ENCODE results near the gene HARS1.
"Not testable (repeated sequence)": the region's sequence is repeated elsewhere in the genome, so short reads cannot be mapped to it uniquely, and the experiment has no call there.

HARS1 gene

DNA sequence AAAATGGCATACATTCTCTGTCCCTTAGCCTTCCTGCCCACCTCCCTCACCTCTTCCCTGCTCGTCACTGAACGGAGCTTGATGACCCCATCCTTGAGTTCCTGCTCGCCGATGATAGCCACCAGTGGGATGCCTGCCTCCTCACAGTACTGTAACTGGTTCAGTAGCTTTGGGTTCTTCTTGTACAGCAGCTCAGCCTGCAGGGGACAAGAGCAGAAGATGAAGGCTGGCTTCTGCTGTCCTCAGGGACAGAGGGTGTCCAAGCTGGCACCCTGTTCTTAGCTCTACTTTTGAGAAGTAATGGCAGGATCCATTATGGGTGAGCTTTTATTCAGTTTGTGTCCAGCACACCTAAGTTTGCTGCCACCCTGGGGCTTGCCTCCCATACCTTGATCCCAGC lies 16.5 kb downstream of the HARS1 start:
- no peak for DNase-seq

DNA sequence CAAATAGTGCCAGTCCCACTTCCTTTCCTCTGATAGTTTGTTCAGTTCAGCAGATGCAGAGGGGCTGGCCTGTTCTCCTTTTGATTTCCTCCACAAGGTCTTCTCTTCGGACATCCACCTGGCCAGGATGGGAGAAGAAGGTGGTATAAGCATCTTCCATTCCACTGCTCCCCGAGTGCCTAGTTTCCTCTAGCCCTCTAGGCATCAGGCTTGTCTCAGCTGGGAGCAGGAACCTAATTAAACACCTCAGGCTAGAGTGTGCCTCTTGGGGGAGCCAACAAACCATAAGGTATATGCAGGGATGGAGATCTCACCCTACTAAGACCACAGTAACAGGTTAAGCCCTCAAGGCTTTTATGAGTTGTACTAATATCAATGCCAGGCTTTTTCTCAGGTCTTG lies 17.0 kb downstream of the HARS1 start:
- no peak for DNase-seq

DNA sequence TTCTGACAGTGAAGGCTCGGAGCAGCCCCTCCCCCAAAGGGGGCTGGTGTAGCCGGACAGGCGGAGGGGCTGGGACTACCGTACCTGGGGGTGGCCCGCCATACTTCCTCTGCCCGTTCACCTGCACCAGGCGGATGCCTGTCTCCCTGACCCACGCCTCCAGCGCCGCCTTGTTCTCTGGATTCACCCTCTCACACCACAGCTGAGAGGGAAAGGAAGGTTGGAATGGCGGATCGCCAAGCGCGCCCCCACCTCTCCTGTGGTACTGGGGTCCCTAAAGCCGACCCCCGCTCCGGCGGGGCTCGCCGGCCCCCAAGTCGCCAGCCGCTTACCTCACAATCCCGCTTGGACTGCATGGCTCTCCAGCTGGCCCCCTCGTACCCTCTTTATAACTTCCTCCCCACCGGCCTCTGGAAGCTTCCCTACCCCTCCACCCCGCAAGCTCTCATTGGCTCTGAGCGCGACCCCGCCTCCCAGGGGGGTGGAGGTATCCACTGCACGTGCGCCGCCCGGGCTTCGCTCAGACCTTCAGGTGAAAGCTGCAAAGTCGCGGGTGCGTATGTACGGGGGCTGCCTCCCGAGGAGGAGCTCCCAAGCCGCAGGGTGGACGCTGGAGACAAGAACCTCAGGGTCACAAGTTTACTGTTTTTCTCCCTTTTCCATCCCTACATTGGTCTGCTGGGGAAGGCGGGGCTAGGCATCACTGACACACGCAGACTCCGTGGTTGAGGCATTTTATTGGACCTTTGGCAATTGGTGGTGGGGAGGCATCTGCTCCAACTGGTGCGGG lies 17.8 kb downstream of the HARS1 start, which contains the start of gene DND1:
DND1 (minus strand) TSS at position 390 of the 790 bp plus-strand sequence; CDS start at position 356, 34 bp downstream.
- no peak for DNase-seq

DNA sequence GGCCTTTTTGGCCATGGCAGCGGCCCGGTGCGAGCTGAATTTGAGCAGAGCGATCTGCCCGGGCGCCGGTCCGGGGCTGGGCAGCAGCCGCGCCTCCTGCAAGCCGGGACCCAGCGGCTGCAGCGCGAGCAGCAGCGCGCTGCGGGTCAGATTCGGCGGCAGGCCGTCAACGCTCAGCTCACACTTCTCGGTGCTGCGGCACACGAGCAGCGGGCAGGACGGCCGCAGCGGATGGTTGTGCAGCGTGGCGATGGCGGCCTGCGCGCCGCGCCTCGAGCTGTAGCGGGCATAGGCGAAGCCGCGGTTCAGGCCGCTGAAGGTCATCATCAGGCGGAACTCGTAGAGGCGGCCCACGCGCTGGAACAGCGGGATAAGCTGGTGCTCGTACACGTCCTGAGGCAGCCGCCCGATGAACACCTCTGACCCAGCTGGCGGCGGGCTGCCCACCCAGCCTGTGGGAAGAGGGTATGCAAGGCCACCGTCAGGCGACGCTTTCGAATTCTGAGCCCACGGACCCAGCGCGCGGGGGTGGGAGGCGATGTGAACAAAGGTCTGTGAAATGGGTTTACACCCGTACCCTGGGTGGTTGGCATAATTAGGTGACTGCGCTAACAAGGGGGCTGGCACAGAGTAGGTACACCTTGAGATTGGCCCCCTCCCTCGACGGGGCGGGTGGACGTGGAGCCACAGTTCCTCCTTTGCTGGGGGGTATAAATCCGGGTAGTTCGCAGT lies 18.5 kb downstream of the HARS1 start:
- no peak for DNase-seq

DNA sequence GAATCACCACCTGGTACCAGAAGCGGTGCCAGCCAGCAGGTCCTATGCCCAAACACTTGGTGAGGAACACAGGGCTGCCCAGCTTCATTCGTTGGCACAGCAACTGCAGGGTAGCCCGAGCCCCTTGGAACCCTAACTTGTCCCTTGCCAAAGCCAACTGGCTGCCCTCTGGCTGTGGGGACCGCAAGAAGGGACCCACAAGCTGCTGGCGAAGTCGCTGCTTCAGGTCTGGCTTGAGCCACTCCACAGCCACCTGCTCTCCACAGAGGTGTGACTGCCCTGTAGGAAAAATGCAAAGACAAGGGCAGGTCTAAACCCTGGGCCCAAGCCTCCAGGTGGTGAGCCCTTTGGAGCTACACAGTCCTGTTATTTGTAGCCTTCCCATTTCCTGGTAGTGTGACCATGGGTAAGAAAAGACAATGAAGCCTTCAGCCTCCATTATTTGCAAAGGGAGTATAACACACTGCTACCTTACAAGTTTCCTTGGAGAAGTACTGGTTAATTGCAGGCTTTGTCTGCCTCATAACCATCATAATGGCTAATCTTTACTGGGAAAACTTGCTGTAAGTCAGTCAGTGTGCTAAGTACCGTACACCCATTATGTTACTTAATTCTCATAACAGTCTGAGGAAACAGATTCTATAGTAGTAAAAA lies 19.6 kb downstream of the HARS1 start:
- no peak for DNase-seq

DNA sequence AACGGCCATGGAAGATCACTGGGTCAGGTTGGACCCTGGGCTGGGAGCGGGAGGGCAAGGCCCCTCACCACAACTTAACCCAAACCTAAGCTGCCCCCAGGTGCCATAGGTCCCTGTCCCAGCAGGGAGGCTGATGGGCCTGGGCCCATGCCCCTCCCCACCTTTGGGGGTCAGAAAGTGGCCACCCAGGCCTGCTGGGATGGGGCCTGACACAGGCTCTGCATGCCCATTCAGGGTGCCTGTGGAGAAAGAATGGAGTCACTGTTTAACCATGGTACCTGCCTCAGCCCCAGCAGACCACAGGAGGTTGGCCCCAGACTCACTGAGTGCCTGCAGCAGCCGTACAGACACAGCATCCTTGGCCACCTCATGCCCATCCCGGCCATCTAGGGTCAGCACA lies 20.1 kb downstream of the HARS1 start:
- DNase-seq: not testable (repeated sequence)

DNA sequence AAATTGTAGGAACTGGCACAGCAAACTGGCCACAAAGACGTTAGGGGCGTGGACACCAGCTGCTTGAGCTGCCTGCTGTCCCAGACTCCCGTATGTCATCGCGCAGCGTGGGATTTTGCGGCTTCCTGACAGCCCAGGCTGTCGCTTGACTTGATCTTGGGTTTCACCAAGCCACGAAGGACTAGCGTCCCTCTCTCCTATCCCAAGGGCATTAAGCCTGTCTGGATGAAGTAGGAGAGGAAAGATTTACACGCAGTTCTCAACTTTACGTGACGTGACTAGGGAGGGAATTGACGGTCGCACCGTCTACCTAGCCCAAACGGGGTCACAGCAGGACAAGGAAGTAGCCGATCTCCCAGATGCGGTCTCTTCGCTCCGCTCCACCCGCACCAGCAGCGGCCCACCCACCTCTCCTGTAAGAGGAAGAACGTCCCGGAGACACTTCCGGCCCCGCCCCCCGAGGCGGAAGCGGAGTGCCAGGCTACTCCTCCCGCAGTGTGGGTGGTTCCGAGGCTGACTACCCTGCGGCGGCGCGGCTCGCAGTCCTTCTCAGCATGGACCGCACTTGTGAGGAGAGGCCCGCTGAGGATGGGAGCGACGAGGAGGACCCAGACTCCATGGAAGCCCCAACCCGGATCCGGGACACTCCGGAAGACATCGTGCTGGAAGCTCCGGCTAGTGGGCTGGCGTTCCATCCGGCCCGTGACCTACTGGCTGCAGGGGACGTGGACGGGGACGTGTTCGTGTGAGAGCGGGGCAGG lies 26.6 kb downstream of the HARS1 start, which contains the start of gene WDR55:
WDR55 (plus strand) TSS at position 546 of the 761 bp plus-strand sequence; CDS start at position 555, 9 bp downstream.
- DNase-seq: peak; percentile 76 to 91

DNA sequence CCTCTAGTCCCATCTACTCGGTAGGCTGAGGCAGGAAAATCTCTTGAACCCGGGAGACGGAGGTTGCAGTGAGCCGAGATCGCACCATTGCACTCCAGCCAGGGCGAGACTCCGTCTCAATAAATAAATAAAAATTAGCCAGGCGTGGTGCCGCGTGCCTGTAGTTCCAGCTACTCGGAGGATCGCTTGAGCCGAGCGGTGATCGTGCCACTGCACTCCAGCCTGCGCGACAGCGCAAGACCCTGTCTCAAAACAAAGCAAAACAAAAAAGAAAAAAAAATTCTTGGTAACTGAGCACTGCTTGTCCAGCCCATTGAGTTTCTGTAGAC lies 27.2 kb downstream of the HARS1 start:
- DNase-seq: no peak

DNA sequence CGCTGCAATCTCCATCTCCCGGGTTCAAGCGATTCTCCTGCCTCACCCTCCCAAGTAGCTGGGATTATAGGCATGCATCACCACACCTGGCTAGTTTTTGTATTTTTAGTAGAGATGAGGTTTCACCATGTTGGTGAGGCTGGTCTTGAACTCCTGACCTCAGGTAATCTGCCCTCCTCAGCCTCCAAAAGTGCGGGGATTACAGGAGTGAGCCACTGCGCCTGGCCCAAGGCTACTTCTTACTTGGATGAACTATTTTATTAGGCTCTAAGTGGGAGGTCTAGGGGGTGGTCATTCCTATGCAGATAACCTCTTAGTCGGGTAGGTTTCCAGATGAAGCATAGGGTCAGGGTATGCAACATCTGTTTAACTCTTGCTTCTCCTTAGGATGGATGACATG lies 30.8 kb downstream of the HARS1 start:
- not testable (repeated sequence) for DNase-seq

DNA sequence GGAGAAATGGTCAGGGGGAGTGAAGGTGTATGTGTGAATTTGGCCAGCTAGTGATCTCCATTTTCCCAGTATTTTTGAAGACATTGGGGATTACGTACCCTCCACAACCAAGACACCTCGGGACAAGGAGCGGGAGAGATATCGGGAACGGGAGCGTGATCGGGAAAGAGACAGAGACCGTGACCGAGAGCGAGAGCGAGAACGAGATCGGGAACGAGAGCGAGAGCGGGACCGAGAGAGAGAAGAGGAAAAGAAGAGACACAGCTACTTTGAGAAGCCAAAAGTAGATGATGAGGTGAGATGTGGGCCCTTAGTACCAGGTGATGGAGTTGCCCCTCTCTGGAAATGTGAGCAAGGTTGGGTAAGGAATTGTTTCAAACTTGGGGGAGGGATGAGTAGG lies 32.3 kb downstream of the HARS1 start:
- no peak for DNase-seq

DNA sequence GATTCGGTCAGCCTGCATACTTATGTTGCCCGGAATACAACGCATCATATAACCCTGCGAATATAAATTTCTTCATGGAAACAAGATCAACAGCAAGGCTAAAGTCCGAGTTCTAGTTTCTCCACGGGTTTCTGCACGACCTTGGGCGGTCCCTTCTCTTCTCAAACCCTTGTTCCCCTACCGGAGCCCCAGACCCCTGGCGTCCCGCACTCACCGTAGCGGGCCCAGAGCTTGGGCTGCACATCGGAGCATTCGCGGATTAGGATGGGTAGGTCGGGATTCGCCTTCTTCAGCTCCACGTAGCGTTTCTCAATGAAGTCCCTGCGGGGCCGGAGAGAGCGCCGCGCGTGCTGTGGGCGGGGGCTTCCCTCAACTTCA lies 44.1 kb downstream of the HARS1 start:
- DNase-seq: no peak

DNA sequence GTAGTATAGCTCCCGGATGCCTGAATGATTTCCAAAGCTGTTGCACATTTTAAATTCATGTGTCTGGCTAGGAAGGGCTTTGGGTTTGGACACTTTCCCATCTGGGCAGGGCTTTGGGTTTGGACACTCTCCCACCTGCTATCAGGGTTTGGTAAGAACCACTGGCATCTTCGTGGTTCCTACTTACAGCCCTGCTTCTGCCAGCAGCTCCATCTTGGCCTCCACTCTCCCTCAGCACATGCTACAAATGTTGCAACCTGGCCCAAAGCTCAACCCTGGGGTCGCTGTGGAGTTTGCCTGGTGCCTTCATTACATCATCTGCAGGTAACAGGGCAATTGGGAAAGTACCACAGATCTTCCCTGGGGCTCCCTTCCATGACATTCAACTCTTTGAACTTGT lies 48.5 kb downstream of the HARS1 start:
- no peak for DNase-seq

DNA sequence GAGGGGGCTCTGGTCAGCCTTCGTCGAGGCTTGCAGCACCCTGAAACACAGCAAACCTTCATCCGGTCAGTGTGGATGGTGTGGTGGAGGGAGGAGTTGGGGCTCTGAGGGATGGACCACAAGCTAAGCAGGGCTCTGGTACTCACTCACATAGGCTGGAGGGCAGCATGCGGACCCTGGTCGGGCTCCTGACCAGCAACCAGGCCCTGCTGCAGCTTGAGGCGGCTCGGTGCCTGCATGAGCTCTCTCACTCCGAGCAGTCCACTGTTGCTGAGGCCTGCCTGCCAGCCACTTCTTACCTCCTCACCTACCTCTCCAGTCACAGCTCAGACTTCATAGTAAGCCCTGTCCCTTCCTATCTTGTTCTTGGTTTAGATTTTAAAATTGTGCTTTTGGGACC lies 49.5 kb downstream of the HARS1 start:
- no peak for DNase-seq

DNA sequence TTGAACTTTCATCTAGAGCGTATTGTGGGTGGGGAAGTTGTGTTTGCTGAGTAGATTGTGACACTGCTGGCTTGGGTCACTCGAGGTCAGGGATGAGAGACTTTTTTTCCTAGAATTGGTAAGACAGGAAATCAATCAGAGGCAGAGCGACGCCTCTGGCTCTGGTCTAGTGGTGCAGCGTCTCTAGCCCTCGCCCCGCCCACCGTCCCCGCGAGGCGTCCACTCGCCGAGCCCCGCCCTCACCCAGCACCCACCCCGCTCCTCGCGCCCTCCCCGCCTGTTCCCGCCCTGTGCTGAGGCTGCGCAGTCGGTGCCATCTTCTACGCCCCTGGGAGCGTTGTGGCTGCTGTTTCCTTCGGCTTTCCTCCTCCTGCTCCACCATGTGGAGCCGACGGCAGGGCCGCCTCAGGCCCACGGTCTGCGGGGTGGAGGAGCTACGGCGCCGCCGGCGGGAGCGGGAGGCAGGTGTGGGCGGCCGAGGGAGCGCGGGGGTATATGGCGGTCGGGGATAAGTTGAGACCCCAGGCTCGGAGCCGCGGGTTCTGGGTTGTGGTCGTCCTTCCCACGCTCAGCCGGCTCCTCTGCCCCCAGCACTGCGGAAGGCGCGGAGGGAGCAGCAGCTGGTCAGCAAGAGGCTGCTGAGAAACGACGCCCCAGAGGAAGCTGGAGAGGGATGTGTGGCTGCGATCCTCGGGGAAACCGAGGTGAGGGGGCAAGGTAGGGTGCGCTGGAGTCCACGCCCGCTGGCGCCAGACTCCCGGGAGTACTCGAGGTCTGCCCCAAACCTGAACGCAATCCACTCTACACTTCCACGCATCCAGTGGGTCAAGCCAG lies 51.8 kb downstream of the HARS1 start, which contains the start of gene TMCO6:
TMCO6 (plus strand) TSS at position 304 of the 834 bp plus-strand sequence; CDS start at position 381, 77 bp downstream.
- DNase-seq: peak; percentile 78 to 94

DNA sequence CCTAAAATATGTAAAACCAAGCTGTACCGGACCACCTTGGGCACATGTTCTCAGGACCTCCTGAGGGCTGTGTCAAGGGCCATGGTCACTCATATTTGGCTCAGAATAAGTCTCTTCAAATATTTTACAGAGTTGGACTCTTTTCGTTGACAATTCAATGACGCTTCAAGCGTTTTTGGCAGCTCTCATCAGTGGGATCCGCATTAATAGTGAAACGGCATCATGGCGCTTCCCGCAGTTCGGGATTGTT lies 52.3 kb downstream of the HARS1 start:
- not testable (repeated sequence) for DNase-seq

DNA sequence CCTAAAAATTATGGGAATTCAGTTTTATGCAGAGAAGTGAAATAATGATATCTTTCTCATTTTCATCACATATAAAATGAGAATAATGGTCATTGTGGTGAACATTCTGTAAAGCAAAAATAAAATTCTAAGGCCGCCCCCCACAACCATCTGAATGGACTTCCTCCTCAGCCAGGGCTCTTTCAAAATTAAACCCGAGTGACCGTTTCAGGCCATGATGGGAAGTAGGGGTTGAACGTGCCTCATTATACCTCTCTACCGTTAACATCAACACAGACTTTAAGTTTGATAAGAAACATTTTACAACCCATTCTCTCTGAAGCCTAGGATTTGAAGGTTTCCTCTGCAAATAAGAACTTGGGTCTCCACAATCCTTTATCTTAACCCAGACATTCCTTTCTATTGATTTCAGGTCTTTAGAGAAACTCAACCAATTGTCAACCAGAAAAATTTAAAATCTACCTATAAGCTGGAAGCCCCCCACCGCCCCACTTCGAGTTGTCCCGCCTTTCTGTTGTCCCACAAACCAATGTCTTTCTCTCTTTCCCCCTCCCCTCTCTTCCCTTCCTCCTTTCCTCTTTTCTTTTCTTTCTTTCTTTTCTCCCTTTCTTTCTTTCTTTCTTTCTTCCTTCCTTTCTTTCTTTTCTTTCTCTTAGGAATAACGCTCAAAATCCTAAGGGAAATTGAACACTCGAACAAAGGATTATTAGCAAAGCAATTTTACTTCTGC lies 53.6 kb downstream of the HARS1 start:
- no peak for DNase-seq

DNA sequence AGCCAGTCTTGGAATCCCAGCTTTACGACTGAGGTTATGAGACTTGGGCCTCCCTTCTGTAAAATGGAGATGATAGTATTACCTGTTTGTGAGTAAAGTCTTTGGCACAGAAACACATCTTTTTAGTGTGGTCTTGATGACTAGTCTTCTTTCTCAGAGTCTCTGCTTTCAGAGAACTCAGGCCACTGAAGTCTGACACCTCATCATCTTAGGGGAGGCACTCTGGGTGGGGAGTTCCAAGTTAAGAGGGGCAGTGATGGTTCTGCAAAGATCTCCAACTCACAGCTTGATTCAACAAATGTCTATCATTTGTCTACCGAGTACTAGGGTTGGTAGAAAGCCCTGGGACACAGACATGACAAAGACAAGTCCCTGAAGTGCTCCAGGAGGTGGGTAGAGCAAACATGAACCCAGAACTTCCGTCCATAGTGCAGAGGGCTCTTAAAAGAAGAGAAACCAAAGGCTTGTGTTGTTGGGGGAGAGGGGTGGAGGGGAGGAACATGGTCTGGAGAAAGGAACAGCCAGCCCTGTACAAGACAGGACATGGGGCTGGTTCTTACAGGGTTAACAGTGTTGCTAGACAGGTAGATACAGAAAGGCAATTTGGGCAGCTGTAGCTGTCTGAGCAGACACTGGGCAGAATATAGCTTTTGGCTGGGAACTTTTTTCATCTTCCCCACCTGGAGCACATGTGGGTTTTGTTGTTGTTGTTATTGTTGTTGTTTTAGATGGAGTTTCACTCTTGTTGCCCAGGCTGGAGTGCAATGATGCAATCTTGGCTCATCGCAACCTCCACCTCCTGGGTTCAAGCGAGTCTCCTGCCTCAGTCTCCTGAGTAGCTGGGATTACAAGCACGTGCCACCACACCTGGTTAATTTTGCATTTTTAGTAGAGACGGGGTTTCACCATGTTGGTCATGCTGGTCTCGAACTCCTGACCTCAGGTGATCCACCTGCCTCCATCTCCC lies 55.6 kb downstream of the HARS1 start:
- DNase-seq: no peak

DNA sequence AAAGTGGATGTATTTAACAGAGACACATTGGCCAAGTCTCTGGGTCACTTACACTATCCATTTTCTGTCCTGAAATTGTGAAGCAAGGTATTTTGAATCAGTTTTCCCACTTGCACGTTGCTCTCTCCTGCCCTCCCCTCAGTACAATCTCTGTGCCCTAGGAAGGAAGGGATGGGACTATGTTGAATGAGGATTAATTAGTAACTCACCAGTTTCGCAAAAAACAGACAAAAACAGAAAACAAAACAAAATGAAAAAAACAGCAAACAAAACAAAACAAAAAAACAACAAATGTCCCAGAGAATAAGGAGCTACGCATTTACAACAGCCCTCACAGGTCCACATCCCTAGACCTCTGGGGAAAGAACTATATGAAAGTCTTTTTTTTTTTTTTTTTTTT lies 57.1 kb downstream of the HARS1 start:
- DNase-seq: no peak

DNA sequence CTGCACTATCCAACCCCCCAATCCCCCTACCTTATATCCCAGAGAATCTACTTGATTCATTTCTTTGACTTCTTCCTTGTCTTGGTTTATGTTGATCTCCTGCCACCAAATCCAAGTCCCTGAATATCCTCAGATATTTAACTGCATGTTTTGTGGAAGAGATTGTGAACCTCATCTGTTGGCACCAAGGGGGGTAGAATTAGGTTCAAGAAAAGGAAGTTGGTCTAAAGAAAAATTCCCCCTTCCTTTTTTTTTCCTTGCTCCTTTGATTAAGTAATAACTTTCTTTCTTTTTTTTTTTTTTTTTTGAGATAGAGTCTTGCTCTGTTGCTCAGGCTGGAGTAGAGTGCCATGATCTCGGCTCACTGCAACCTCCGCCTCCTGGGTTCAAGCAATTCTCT lies 57.7 kb downstream of the HARS1 start:
- no peak for DNase-seq

DNA sequence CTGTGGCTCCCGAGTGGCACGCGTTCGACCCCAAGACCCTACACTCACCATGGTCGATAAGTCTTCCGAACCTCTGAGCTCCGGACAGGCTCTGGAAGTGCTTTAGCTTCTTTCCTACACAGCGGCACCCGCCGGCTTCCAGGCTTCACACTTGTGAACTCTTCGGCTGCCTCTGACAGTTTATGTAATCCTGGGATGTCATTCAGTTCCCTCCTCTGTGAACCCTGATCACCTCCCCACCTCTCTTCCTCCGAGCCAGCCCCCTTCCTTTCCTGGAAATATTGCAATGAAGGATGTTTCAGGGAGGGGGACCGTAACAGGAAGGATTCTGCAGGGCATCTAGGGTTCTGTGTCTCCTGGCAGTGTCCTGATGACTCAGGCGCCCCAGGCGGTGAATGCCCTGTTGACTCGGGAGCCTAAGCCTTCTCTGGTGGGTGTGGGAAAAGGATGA lies 58.1 kb downstream of the HARS1 start, which contains the start of gene CD14:
CD14 (minus strand) TSS at position 155 of the 451 bp plus-strand sequence; CDS start at position 51, 104 bp downstream.
- peak in 1 of 2 experiments; percentile 13 for DNase-seq
